OCI-LY1 (cell line): ENCODE results near the gene CAPN7.

Experiments
- H2AFZ ChIP-seq: fragments of 200-600 bp; sonication (generic), shearing (Covaris generic); 2 replicates; pipeline ENCODE4 v1.6.0; 2014; ENCODE audit warnings: antibody characterized with exemption, mild to moderate bottlenecking, low read length
- H3F3A ChIP-seq: fragments of 200-600 bp; sonication (generic), shearing (Covaris generic); 2 replicates; pipeline ENCODE4 v1.6.0; 2014; ENCODE audit warnings: mild to moderate bottlenecking, antibody characterized with exemption, low read length, moderate library complexity; ENCODE audit not compliant: insufficient read depth
- H3K27ac ChIP-seq: fragments of 200-600 bp; sonication (generic); 2 replicates; pipeline ENCODE4 v1.5.1; 2014; ENCODE audit warnings: low read length, mixed run types, mild to moderate bottlenecking, low read depth; ENCODE audit not compliant: poor library complexity, severe bottlenecking
- H3K27me3 ChIP-seq: fragments of 200-600 bp; sonication (generic); 2 replicates; pipeline ENCODE4 v1.6.0; 2014; ENCODE audit warnings: antibody characterized with exemption, mild to moderate bottlenecking, low read length, moderate library complexity; ENCODE audit not compliant: insufficient read depth
- H3K36me3 ChIP-seq: fragments of 200-600 bp; sonication (generic); 2 replicates; pipeline ENCODE4 v1.6.1; 2014; ENCODE audit warnings: mild to moderate bottlenecking, antibody characterized with exemption, low read length, moderate library complexity, mixed read lengths; ENCODE audit not compliant: insufficient read depth
- H3K4me1 ChIP-seq: fragments of 200-600 bp; sonication (generic); 2 replicates; pipeline ENCODE4 v1.5.1; 2014; ENCODE audit warnings: mild to moderate bottlenecking, low read length, moderate library complexity; ENCODE audit not compliant: insufficient read depth, severe bottlenecking
- H3K4me2 ChIP-seq: fragments of 200-600 bp; sonication (generic), shearing (Covaris generic); 2 replicates; pipeline ENCODE4 v1.6.1; 2014; ENCODE audit warnings: low read length
- H3K4me3 ChIP-seq: fragments of 200-600 bp; sonication (generic); 2 replicates; pipeline ENCODE4 v1.5.1; 2014; ENCODE audit warnings: low read length, low read depth, mild to moderate bottlenecking, mixed read lengths; ENCODE audit not compliant: poor library complexity, severe bottlenecking
- H3K79me2 ChIP-seq: fragments of 200-600 bp; shearing (Covaris generic); 2 replicates; pipeline ENCODE4 v1.6.1; 2016; ENCODE audit warnings: mixed run types, low read length, mixed read lengths; ENCODE audit not compliant: insufficient read depth
- H3K9ac ChIP-seq: fragments of 200-600 bp; sonication (generic), shearing (Covaris generic); 2 replicates; pipeline ENCODE4 v1.6.1; 2014; ENCODE audit warnings: mild to moderate bottlenecking, low read length, mixed read lengths
- H3K9me2 ChIP-seq: fragments of 200-600 bp; sonication (generic), shearing (Covaris generic); 2 replicates; pipeline ENCODE4 v1.6.1; 2014; ENCODE audit warnings: low read depth, mild to moderate bottlenecking, low read length, mixed read lengths
- H3K9me3 ChIP-seq: fragments of 200-600 bp; shearing (Covaris generic); 2 replicates; pipeline ENCODE4 v1.6.1; 2014; ENCODE audit warnings: low read length, mixed read lengths
- H4K20me1 ChIP-seq: fragments of 200-600 bp; sonication (generic), shearing (Covaris generic); 2 replicates; pipeline ENCODE4 v1.6.0; 2016; ENCODE audit warnings: mild to moderate bottlenecking, low read length; ENCODE audit not compliant: insufficient read depth
- EZH2 ChIP-seq: fragments of 200-600 bp; sonication (generic), shearing (Covaris generic); IDR thresholded peaks from 2 replicates; pipeline ENCODE4 v1.8.0; 2017; ENCODE audit warnings: borderline replicate concordance, mixed run types, mild to moderate bottlenecking, antibody characterized with exemption, low read length, moderate library complexity, mixed read lengths
- TF ChIP-seq, protein P1 (sequence below): fragments of 200-600 bp; sonication (generic), shearing (Covaris generic); IDR thresholded peaks from 2 replicates; pipeline ENCODE4 v1.5.1; 2017; ENCODE audit warnings: mild to moderate bottlenecking, antibody characterized with exemption, low read length, moderate library complexity, mixed read lengths

The CAPN7 gene

GRCh38 chr3:15217011-15217671 lies 11.1 kb downstream of the CAPN7 start:
- Histone ChIP-seq H3K4me3 (no peak overlapping the region), H3K4me2 (no peak overlapping the region), H3K79me2 (no peaks in the 10 kb centered on the region), H2AFZ (no peak overlapping the region), H3K27ac (no peak overlapping the region), H3K4me1 (peaks cover 14% of the 10 kb centered on the region), H3K9ac (no peak overlapping the region), H3F3A (no peaks in the 10 kb centered on the region), H4K20me1 (no peaks in the 10 kb centered on the region), H3K9me3 (no peaks in the 10 kb centered on the region), H3K9me2 (no peaks in the 10 kb centered on the region), H3K27me3 (no peaks in the 10 kb centered on the region), H3K36me3 (peaks cover 66% of the 10 kb centered on the region)
- TF ChIP-seq EZH2: no peak
- TF ChIP-seq, protein P1, sequence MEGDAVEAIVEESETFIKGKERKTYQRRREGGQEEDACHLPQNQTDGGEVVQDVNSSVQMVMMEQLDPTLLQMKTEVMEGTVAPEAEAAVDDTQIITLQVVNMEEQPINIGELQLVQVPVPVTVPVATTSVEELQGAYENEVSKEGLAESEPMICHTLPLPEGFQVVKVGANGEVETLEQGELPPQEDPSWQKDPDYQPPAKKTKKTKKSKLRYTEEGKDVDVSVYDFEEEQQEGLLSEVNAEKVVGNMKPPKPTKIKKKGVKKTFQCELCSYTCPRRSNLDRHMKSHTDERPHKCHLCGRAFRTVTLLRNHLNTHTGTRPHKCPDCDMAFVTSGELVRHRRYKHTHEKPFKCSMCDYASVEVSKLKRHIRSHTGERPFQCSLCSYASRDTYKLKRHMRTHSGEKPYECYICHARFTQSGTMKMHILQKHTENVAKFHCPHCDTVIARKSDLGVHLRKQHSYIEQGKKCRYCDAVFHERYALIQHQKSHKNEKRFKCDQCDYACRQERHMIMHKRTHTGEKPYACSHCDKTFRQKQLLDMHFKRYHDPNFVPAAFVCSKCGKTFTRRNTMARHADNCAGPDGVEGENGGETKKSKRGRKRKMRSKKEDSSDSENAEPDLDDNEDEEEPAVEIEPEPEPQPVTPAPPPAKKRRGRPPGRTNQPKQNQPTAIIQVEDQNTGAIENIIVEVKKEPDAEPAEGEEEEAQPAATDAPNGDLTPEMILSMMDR: no peak

- Histone ChIP-seq H3K79me2 (no peaks in the 10 kb centered on the region), H3K4me1 (peaks cover 14% of the 10 kb centered on the region), H3K36me3 (peaks cover 65% of the 10 kb centered on the region), H3K27ac (no peak overlapping the region), H4K20me1 (no peaks in the 10 kb centered on the region), H3K4me2 (no peak overlapping the region), H3K4me3 (no peak overlapping the region), H3F3A (no peaks in the 10 kb centered on the region), H3K9me3 (no peaks in the 10 kb centered on the region), H3K27me3 (no peaks in the 10 kb centered on the region), H2AFZ (no peak overlapping the region), H3K9ac (no peak overlapping the region), H3K9me2 (no peaks in the 10 kb centered on the region)
- TF ChIP-seq, protein P1: no peak
- TF ChIP-seq EZH2: no peak
Measured at GRCh38 chr3:15217841-15218267, 11.8 kb downstream of the CAPN7 start.

DNA sequence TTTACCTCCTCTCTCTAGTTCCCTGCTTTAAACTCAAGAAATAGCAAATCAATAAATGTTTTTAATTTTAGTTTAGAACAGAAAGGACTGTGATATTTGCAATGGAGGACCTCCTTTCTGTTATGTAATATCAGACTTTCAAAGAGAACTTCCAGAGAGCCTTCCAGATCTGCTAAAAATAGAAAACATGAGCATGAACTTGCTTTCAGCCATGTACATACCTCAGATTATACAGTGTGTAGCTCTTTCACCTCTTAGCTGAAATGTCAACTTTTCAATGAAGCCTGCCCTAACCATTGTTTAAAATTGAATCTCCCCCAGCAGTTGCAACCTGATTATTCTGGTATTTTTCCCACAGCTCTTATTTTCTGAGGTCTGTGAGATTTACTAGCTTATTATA lies 12.6 kb downstream of the CAPN7 start:
- no peaks in the 10 kb centered on the region for H3K27me3 ChIP-seq
- TF ChIP-seq, protein P1: no peak
- no peak for TF ChIP-seq EZH2
- no peaks in the 10 kb centered on the region for H3K9me2 ChIP-seq
- H2AFZ ChIP-seq: no peak overlapping the region
- no peaks in the 10 kb centered on the region for H3K9me3 ChIP-seq
- H3K27ac ChIP-seq: no peak overlapping the region
- H3K4me2 ChIP-seq: no peak overlapping the region
- peaks cover 14% of the 10 kb centered on the region for H3K4me1 ChIP-seq
- no peaks in the 10 kb centered on the region for H4K20me1 ChIP-seq
- H3K9ac ChIP-seq: no peak overlapping the region
- H3K79me2 ChIP-seq: no peaks in the 10 kb centered on the region
- H3K36me3 ChIP-seq: peaks cover 68% of the 10 kb centered on the region
- H3F3A ChIP-seq: no peaks in the 10 kb centered on the region
- no peak overlapping the region for H3K4me3 ChIP-seq
